B cell (primary cell): ENCODE data around the gene PTPRM. TPM values are rescaled to one million over a fixed set of nuclear protein-coding genes. Genes with fewer than 3 reads are reported as not detected.

Experiments used
- ATAC-seq: fragments of 200-7000 bp; cut with Tn5 transposase; one replicate; pipeline ENCODE4 v1.10.0; 2021; ENCODE audit warnings: low read depth, mild to moderate bottlenecking, moderate number of reproducible peaks, moderate library complexity
- CTCF ChIA-PET: fragments of 350-600 bp; sonication (Branson Sonifier 250); formaldehyde crosslinking; loops from one replicate; lab custom pipeline; 2021; ENCODE audit warnings: antibody characterized with exemption, inconsistent platforms; lab: Charles Lee
- POLR2A ChIA-PET: fragments of 350-600 bp; sonication (Branson Sonifier 250); formaldehyde crosslinking; loops from one replicate; lab custom pipeline; 2021; ENCODE audit warnings: antibody characterized with exemption; lab: Charles Lee
- DNase-seq: peaks from one replicate; pipeline ENCODE4 v3.0.0; 2013
- H2AFZ ChIP-seq: 2 replicates; pipeline ENCODE4 v1.6.1; 2012; ENCODE audit warnings: mild to moderate bottlenecking, low read depth, low read length; ENCODE audit not compliant: insufficient read depth, poor library complexity, severe bottlenecking
- H3K27ac ChIP-seq, 2 donors: 1 replicate in 1 of 2; 2 replicates in 1 of 2; pipeline ENCODE4 v1.5.1; 2012 to 2013; ENCODE audit warnings: low read length in 2 of 2, mild to moderate bottlenecking in 2 of 2, moderate library complexity in 1 of 2
- H3K27me3 ChIP-seq, 4 experiments: fragments of 200-600 bp in 1 of 4; sonication (generic) in 1 of 4; replicated peaks in 1 of 4; 1 replicate in 2 of 4; 2 replicates in 2 of 4; pipeline versions ENCODE4 v1.6.1 to v1.7.0; 2013 to 2016; ENCODE audit warnings: low read length in 3 of 4, mild to moderate bottlenecking in 2 of 4, mixed read lengths in 1 of 4, moderate library complexity in 1 of 4; ENCODE audit not compliant: insufficient read depth in 4 of 4, control insufficient read depth in 3 of 4; ENCODE audit errors: control extremely low read depth in 1 of 4
- H3K36me3 ChIP-seq, 2 experiments: replicated peaks in 1 of 2; 1 replicate in 1 of 2; 2 replicates in 1 of 2; pipeline versions ENCODE4 v1.6.1 to v1.7.1; 2013; ENCODE audit warnings: low read length in 1 of 2; ENCODE audit not compliant: insufficient read depth in 2 of 2, control insufficient read depth in 1 of 2; ENCODE audit errors: control extremely low read depth in 1 of 2, extremely low read depth in 1 of 2
- H3K4me1 ChIP-seq, 2 donors: fragments of 200-600 bp in 1 of 2; sonication (generic) in 1 of 2; 1 replicate in 1 of 2; 2 replicates in 1 of 2; pipeline versions ENCODE4 v1.5.1 to v1.6.1; 2013 to 2017; ENCODE audit warnings: low read length in 2 of 2; ENCODE audit not compliant: control insufficient read depth in 2 of 2, insufficient read depth in 2 of 2
- H3K4me2 ChIP-seq: replicated peaks from 2 replicates; pipeline ENCODE3; 2012; ENCODE audit warnings: mild to moderate bottlenecking, low read depth, low read length; ENCODE audit not compliant: poor library complexity, severe bottlenecking
- H3K4me3 ChIP-seq, 5 experiments: fragments of 200-600 bp in 1 of 5; sonication (generic) in 1 of 5; 1 replicate in 3 of 5; 2 replicates in 2 of 5; pipeline versions ENCODE4 v1.5.1 to v1.7.0; 2011 to 2016; ENCODE audit warnings: low read length in 4 of 5, mild to moderate bottlenecking in 4 of 5, low read depth in 2 of 5, control low read depth in 1 of 5, moderate library complexity in 1 of 5; ENCODE audit not compliant: insufficient read depth in 1 of 5; ENCODE audit errors: control extremely low read depth in 1 of 5, extremely low read depth in 1 of 5
- H3K79me2 ChIP-seq: fragments of 200-600 bp; sonication (generic); one replicate; pipeline ENCODE4 v1.6.0; 2016; ENCODE audit warnings: low read length; ENCODE audit not compliant: control insufficient read depth, insufficient read depth
- H3K9ac ChIP-seq: fragments of 200-600 bp; sonication (generic); 2 replicates; pipeline ENCODE4 v1.6.1; 2017; ENCODE audit warnings: mild to moderate bottlenecking, low read length, moderate library complexity
- H3K9me3 ChIP-seq, 3 donors: one replicate each; pipeline versions ENCODE4 v1.6.1 to v1.7.1; 2013; ENCODE audit warnings: low read length in 2 of 3; ENCODE audit not compliant: control insufficient read depth in 2 of 3, insufficient read depth in 1 of 3; ENCODE audit errors: control extremely low read depth in 1 of 3
- H4K20me1 ChIP-seq: 2 replicates; pipeline ENCODE4 v1.6.0; 2012; ENCODE audit warnings: mild to moderate bottlenecking, low read length; ENCODE audit not compliant: insufficient read depth, control insufficient read depth, poor library complexity, severe bottlenecking
- H3K27ac Mint-ChIP-seq: one replicate; pipeline ENCODE4 v1.8.0; 2021; ENCODE audit warnings: mixed read lengths
- H3K27me3 Mint-ChIP-seq: one replicate; pipeline ENCODE4 v1.8.0; 2021; ENCODE audit warnings: mixed read lengths
- H3K4me1 Mint-ChIP-seq: one replicate; pipeline ENCODE4 v1.8.0; 2021; ENCODE audit warnings: mixed read lengths
- H3K4me3 Mint-ChIP-seq: one replicate; pipeline ENCODE4 v1.8.0; 2021; ENCODE audit warnings: mixed read lengths
- H3K9me3 Mint-ChIP-seq: one replicate; pipeline ENCODE4 v1.8.0; 2022; ENCODE audit warnings: mixed read lengths; ENCODE audit not compliant: insufficient read depth
- EZH2 ChIP-seq: IDR thresholded peaks from 2 replicates; pipeline ENCODE4 v1.6.1; 2012; ENCODE audit warnings: borderline replicate concordance, low read depth, mild to moderate bottlenecking, moderate library complexity, low read length; ENCODE audit not compliant: insufficient read depth, poor library complexity, severe bottlenecking
- WGBS: methylation state at CpG from one replicate; pipeline ENCODE4 v1.1.5; 2013; ENCODE audit warnings: missing lambda C conversion rate; ENCODE audit not compliant: insufficient coverage; 5-methylcytosine and 5-hydroxymethylcytosine counted together
- intact Hi-C: fragments of 100-400 bp; cut with micrococcal nuclease; formaldehyde crosslinking; loops from one replicate; pipeline ENCODE4 v1.10.0; 2022
- polyA plus RNA-seq: library from polyadenylated mRNA; depleted of rRNA; stranded (reverse); fragments of >200 nt; gene quantifications from 2 replicates; pipeline ENCODE4 v1.2.3, GENCODE V29; 2012
- total RNA-seq, 2 donors: library from RNA; stranded (reverse); fragments of 120-200 nt in 1 of 2; gene quantifications; 1 replicate in 1 of 2; 2 replicates in 1 of 2; pipeline versions ENCODE4 v1.2.3 to v1.2.4, GENCODE V29; 2013 to 2022
- TF ChIP-seq, protein P1 (sequence below): fragments of 200-600 bp; IDR thresholded peaks from one replicate; pipeline ENCODE4 v1.8.0; 2022; ENCODE audit warnings: antibody characterized with exemption, mild to moderate bottlenecking

PTPRM gene
- total and polyA plus RNA-seq, 2 donors (not counting 1 experiment from before 2014, with no cell fraction given): 0.20 to 0.89 TPM

DNA sequence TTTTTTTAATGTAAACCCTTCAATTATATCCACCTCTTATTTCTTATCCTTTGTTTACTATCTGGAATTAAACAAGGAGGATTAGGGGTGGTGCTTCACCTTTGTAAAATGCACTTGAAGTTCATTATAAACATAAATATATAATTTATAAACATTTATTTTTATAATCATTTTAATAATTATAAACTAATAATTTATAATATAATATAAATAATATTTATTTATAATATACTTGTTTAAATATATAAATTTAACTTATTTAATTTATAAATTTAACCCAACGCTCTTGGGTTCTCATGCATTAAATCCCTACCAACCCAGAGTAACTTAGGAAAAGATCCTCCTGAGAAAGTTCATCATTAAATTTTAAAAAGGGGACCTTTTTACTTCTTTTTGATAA lies 452.5 kb downstream of the PTPRM start:
- Histone ChIP-seq H3K27me3 (no peaks in the 10 kb centered on the region), H3K27ac (no peak overlapping the region), H3K9ac (no peak overlapping the region), H4K20me1 (no peaks in the 10 kb centered on the region), H3K9me3 (no peaks in the 10 kb centered on the region), H3K36me3 (no peaks in the 10 kb centered on the region), H3K4me2 (no peak overlapping the region), H2AFZ (no peak overlapping the region), H3K79me2 (no peaks in the 10 kb centered on the region), H3K4me1 (no peaks in the 10 kb centered on the region), H3K4me3 (no peak overlapping the region)
- WGBS: no CpG with 5 or more reads among the region's 1 CpG
- Mint-ChIP-seq H3K4me1 (no peaks in the 10 kb centered on the region), H3K9me3 (no peaks in the 10 kb centered on the region), H3K27ac (no peak overlapping the region), H3K4me3 (no peak overlapping the region), H3K27me3 (no peaks in the 10 kb centered on the region)
- intact Hi-C loops: loop anchor here (10.0 kb wide), 1 partner anchor 55 kb away; no protein-coding TSS in a partner anchor
- no peak for TF ChIP-seq EZH2
- TF ChIP-seq, protein P1, sequence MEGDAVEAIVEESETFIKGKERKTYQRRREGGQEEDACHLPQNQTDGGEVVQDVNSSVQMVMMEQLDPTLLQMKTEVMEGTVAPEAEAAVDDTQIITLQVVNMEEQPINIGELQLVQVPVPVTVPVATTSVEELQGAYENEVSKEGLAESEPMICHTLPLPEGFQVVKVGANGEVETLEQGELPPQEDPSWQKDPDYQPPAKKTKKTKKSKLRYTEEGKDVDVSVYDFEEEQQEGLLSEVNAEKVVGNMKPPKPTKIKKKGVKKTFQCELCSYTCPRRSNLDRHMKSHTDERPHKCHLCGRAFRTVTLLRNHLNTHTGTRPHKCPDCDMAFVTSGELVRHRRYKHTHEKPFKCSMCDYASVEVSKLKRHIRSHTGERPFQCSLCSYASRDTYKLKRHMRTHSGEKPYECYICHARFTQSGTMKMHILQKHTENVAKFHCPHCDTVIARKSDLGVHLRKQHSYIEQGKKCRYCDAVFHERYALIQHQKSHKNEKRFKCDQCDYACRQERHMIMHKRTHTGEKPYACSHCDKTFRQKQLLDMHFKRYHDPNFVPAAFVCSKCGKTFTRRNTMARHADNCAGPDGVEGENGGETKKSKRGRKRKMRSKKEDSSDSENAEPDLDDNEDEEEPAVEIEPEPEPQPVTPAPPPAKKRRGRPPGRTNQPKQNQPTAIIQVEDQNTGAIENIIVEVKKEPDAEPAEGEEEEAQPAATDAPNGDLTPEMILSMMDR: no peak
- ATAC-seq (no peak), DNase-seq (no peak)
- CTCF ChIA-PET: no interaction called here
- POLR2A ChIA-PET: no interaction called here

DNA sequence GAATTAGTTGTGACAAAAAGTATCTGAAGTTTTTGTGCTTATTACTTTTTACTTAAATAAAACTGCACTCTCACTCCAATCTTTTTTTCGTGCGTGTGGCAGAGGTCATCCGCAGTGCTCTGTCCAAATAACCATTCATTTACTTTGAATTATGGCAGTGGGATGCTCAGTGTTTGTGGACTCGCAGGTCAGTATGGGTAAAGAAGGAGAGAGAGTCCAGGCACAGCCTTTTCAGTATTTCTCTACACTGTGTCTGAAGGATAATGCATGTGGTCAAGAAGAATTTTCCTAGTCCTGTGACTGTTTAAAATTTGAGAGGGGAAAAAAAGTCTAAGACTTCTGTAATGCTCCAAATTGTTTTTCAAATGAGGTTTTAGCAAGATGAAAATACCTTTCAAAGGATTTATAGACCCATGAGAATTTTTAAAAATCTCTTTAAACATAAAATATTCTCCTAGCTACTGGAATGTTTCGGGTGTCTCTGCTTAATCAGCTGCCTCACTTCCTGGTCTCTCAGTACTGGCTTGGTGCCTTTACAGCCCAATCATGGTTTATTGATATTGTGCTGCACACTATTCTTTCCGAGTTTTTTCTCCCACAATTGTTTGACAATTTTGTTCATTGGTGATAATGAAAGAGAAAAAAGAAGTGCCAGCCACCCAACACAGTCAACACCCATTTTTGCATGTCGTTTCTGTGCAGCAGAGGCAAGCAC lies 453.2 kb downstream of the PTPRM start:
- Histone ChIP-seq H3K27me3 (no peaks in the 10 kb centered on the region), H3K9ac (no peak overlapping the region), H2AFZ (no peak overlapping the region), H4K20me1 (no peaks in the 10 kb centered on the region), H3K4me2 (no peak overlapping the region), H3K79me2 (no peaks in the 10 kb centered on the region), H3K4me1 (no peaks in the 10 kb centered on the region), H3K36me3 (no peaks in the 10 kb centered on the region), H3K9me3 (no peaks in the 10 kb centered on the region), H3K4me3 (no peak overlapping the region), H3K27ac (no peak overlapping the region)
- 60% methylated on average over 1 of the region's 7 CpGs for WGBS
- Mint-ChIP-seq H3K27me3 (no peaks in the 10 kb centered on the region), H3K27ac (no peak overlapping the region), H3K4me1 (no peaks in the 10 kb centered on the region), H3K9me3 (no peaks in the 10 kb centered on the region), H3K4me3 (no peak overlapping the region)
- TF ChIP-seq, protein P1: no peak
- no peak for TF ChIP-seq EZH2
- CTCF ChIA-PET: no interaction called here
- POLR2A ChIA-PET: no interaction called here
- intact Hi-C loops: no loop called here
- no peak for ATAC-seq
- no peak for DNase-seq
